ENCODE measurements around the gene RASSF8. TPM values are rescaled to one million over a fixed set of nuclear protein-coding genes. Genes with fewer than 3 reads are reported as not detected.

Gene RASSF8
- total RNA-seq, 1 experiment from 2014 or later = 9.2 TPM

- Histone ChIP-seq H3K36me3 (ENCODE audit: control insufficient read depth in 1 of 2, insufficient read depth in 2 of 2, low read length in 2 of 2) (no peaks in the 10 kb centered on the region), H3K4me1 (ENCODE audit: control insufficient read depth in 1 of 2, insufficient read depth in 2 of 2, low read length in 2 of 2) (peaks cover 5 to 10% of the 10 kb centered on the region in 2 experiments; a peak in 3 of 4 replicates), H3K9me3 (ENCODE audit: control insufficient read depth in 1 of 2, insufficient read depth in 1 of 2, low read depth in 1 of 2, low read length in 2 of 2) (no peaks in the 10 kb centered on the region), H3K4me2 (ENCODE audit: low read length) (no peak overlapping the region), H3K9ac (ENCODE audit: low read length) (no peak overlapping the region), H4K20me1 (ENCODE audit: insufficient read depth) (no peaks in the 10 kb centered on the region), H2AFZ (ENCODE audit: low read depth, low read length, poor library complexity, severe bottlenecking) (no peak overlapping the region), H3K4me3 (replicated peaks in 1 of 2; ENCODE audit: low read depth in 1 of 2, low read length in 2 of 2) (no peak overlapping the region), H3K27ac (ENCODE audit: low read depth, low read length) (no peak overlapping the region), H3K27me3 (ENCODE audit: insufficient read depth, low read length) (no peaks in the 10 kb centered on the region), H3K79me2 (ENCODE audit: insufficient read depth, low read length) (no peaks in the 10 kb centered on the region), H3K9me2 (ENCODE audit: insufficient read depth) (no peaks in the 10 kb centered on the region)
- no peak for DNase-seq (ENCODE audit: low read depth, low spot score)
- no peak for ATAC-seq
- CTCF ChIA-PET = no interaction called here
- TF ChIP-seq SP1 (IDR thresholded peaks at IDR 0.05; ENCODE audit: low read depth) = no peak
- TF ChIP-seq CBX3 (IDR thresholded peaks at IDR 0.05; ENCODE audit: low read depth) = no peak
- no TSS peak for BruUV-seq (replicated peaks)
- RAD21 ChIA-PET (ENCODE audit: low non-redundant PET in 1 of 2, low total read pairs in 2 of 2, uncharacterized antibody in 2 of 2, unreplicated experiment in 2 of 2) = no interaction called here
- POLR2A ChIA-PET = no interaction called here
- intact Hi-C loops (cut with micrococcal nuclease) = loop anchor here (10.0 kb wide), 1 partner anchor 799 kb away; no protein-coding TSS in a partner anchor
Observed at GRCh38 chr12:26043135-26044006, 84.9 kb downstream of the RASSF8 start.

DNA sequence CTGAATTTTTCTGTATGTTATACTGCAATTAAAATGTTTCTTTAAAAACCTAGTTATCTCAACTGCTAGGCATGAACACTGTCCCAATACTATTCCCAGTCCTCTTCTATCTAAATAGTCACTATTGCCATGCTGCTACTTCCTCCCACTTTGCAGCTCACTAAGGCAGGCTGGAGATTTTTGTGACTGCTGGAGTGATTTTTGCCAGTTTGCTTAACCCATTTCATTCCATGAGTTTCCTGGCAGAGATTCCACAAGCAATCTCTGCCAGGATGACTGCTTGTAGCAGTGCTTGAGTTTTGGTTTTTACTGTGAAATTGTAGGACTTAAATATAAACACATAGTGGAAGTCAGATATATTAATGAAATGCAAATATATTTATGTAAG is 85.5 kb downstream of the RASSF8 start:
- ChIA-PET RAD21 (ENCODE audit: low non-redundant PET in 1 of 2, low total read pairs in 2 of 2, uncharacterized antibody in 2 of 2, unreplicated experiment in 2 of 2) (no interaction called here), CTCF (no interaction called here), POLR2A (no interaction called here)
- H3K9me3 ChIP-seq (ENCODE audit: control insufficient read depth in 1 of 2, insufficient read depth in 1 of 2, low read depth in 1 of 2, low read length in 2 of 2) = no peaks in the 10 kb centered on the region
- no peaks in the 10 kb centered on the region for H3K36me3 ChIP-seq (ENCODE audit: control insufficient read depth in 1 of 2, insufficient read depth in 2 of 2, low read length in 2 of 2)
- H4K20me1 ChIP-seq (ENCODE audit: insufficient read depth) = no peaks in the 10 kb centered on the region
- H3K4me1 ChIP-seq (ENCODE audit: control insufficient read depth in 1 of 2, insufficient read depth in 2 of 2, low read length in 2 of 2) = peaks cover 5 to 10% of the 10 kb centered on the region in 2 experiments; a peak in 3 of 4 replicates
- DNase-seq (ENCODE audit: low read depth, low spot score) = no peak
- no peak for ATAC-seq
- H3K4me3 ChIP-seq (replicated peaks in 1 of 2; ENCODE audit: low read depth in 1 of 2, low read length in 2 of 2) = no peak overlapping the region
- H3K4me2 ChIP-seq (ENCODE audit: low read length) = no peak overlapping the region
- intact Hi-C loops (cut with micrococcal nuclease) = loop anchor here (10.0 kb wide), 1 partner anchor 799 kb away; no protein-coding TSS in a partner anchor
- no peak overlapping the region for H3K9ac ChIP-seq (ENCODE audit: low read length)
- no peak overlapping the region for H3K27ac ChIP-seq (ENCODE audit: low read depth, low read length)
- BruUV-seq (replicated peaks) = no TSS peak
- no peaks in the 10 kb centered on the region for H3K27me3 ChIP-seq (ENCODE audit: insufficient read depth, low read length)
- H2AFZ ChIP-seq (ENCODE audit: low read depth, low read length, poor library complexity, severe bottlenecking) = no peak overlapping the region
- no peaks in the 10 kb centered on the region for H3K79me2 ChIP-seq (ENCODE audit: insufficient read depth, low read length)
- no peaks in the 10 kb centered on the region for H3K9me2 ChIP-seq (ENCODE audit: insufficient read depth)
- TF ChIP-seq CBX3 (IDR thresholded peaks at IDR 0.05; ENCODE audit: low read depth) (no peak), MAX (IDR thresholded peaks at IDR 0.05) (no peak), ZNF274 (IDR thresholded peaks at IDR 0.05; ENCODE audit: low read depth, low read length) (no peak), SP1 (IDR thresholded peaks at IDR 0.05; ENCODE audit: low read depth) (no peak), ZBTB33 (IDR thresholded peaks at IDR 0.05; ENCODE audit: extremely low read depth, insufficient replicate concordance, low read length) (no peak), ELF1 (IDR thresholded peaks at IDR 0.05; ENCODE audit: borderline replicate concordance, low read depth) (no peak), CTCF (IDR thresholded peaks at IDR 0.05 in 2 of 3, conservative IDR thresholded peaks at IDR 0.05 in 1 of 3; ENCODE audit: borderline replicate concordance in 1 of 3, insufficient read depth in 1 of 3, low read depth in 2 of 3, low read length in 2 of 3) (no peak), EGR1 (IDR thresholded peaks at IDR 0.05; ENCODE audit: low read depth) (no peak), SIN3A (IDR thresholded peaks at IDR 0.05; ENCODE audit: low read depth) (no peak), CEBPB (IDR thresholded peaks at IDR 0.05; ENCODE audit: low read depth) (no peak), EZH2 (IDR thresholded peaks at IDR 0.05) (no peak), YY1 (IDR thresholded peaks at IDR 0.05; ENCODE audit: extremely low read depth, insufficient replicate concordance, low read depth, low read length) (no peak), POLR2AphosphoS5 (IDR thresholded peaks at IDR 0.05; ENCODE audit: low read depth, low read length) (no peak), EZH2phosphoT487 (IDR thresholded peaks at IDR 0.05; ENCODE audit: borderline replicate concordance) (no peak), RAD21 (IDR thresholded peaks at IDR 0.05; ENCODE audit: low read depth) (no peak), POLR2A (IDR thresholded peaks at IDR 0.05; ENCODE audit: borderline replicate concordance, extremely low read depth, insufficient read depth, insufficient read length) (no peak)

All from HCT116 (cell line).